ENCODE results near the gene PTN. TPM values are rescaled to one million over a fixed set of nuclear protein-coding genes. Genes with fewer than 3 reads are reported as not detected.

The PTN gene
- total and polyA plus RNA-seq, 2 experiments from 2014 or later, result 8.3 to 8.5 TPM

DNA sequence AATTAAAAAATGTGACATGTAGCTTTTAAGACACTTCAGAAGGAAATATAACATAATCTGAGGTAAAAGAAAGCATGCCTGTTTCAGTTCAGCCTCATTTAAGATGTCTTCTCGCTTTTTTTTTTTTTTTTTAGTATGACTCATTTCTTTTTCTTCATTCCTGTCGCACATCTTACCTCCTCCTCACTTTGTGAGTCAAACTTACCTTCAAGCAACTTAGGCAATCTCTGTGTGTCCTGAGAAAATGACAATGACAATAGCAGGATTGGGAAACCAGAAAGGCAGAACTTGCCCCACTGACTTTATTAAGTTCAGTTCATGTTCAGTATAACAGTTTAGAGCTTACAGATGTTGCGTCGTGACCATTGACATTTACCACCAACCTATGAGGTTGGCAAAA, 7.7 kb downstream of the PTN start:
- WGBS, 2 experiments (ENCODE audit: low coverage in 1 of 2, low lambda C conversion rate in 2 of 2, missing lambda C conversion rate in 2 of 2), result 72 to 79% methylated on average over 4 of the region's 4 CpGs
- no peaks in the 10 kb centered on the region for H3K27me3 ChIP-seq (replicated peaks; ENCODE audit: insufficient read depth)

DNA sequence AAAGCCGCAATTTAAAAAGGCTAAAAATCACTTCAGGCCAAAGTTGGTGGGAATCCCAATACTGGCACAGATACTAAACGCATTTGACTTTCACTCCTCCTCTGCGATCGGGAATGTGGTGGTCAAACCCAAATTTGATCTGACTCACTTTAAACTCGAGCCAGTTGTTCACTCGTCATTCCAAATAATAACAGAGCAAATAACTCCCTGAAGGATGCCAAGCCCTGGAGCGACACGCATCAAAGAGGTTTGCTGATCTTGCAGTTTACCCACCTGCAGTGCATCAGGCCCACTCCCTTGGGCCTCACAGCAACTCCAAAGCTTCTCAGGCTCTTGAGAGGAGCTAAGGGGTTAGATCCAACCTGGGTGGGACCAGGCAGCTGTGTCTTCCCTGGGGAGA, 12.2 kb downstream of the PTN start:
- H4K20me1 ChIP-seq (ENCODE audit: insufficient read depth), result no peaks in the 10 kb centered on the region
- TF ChIP-seq EZH2 (IDR thresholded peaks at IDR 0.05; ENCODE audit: insufficient read depth, poor library complexity, severe bottlenecking) (no peak), EZH2phosphoT487 (IDR thresholded peaks at IDR 0.05; ENCODE audit: insufficient read depth, low read depth) (no peak)
- H3K36me3 ChIP-seq (ENCODE audit: low read depth), result no peaks in the 10 kb centered on the region
- H3K27ac ChIP-seq, result no peak overlapping the region
- H3F3A ChIP-seq (ENCODE audit: insufficient read depth), result no peaks in the 10 kb centered on the region
- no peaks in the 10 kb centered on the region for H3K27me3 ChIP-seq (replicated peaks; ENCODE audit: insufficient read depth)
- 47 to 56% methylated on average over 7 to 8 of the region's 8 CpGs for WGBS, 2 experiments (ENCODE audit: low coverage in 1 of 2, low lambda C conversion rate in 2 of 2, missing lambda C conversion rate in 2 of 2)
- H2AFZ ChIP-seq, result no peak overlapping the region
- H3K9me2 ChIP-seq (ENCODE audit: insufficient read depth), result no peaks in the 10 kb centered on the region
- H3K79me2 ChIP-seq (ENCODE audit: insufficient read depth), result no peaks in the 10 kb centered on the region
- in situ Hi-C loops (cut with MboI), result no loop called here
- no peak overlapping the region for H3K4me3 ChIP-seq
- no peaks in the 10 kb centered on the region for H3K4me1 ChIP-seq (ENCODE audit: insufficient read depth)
- H3K9ac ChIP-seq, result no peak overlapping the region
- no peak overlapping the region for H3K4me2 ChIP-seq (ENCODE audit: unreplicated experiment)
- H3K9me3 ChIP-seq (ENCODE audit: low read depth), result no peaks in the 10 kb centered on the region
- DNase-seq, result peak; percentile 23

More for the DNA sequence above, 7.7 kb downstream of the PTN start:
- no peak overlapping the region for H2AFZ ChIP-seq
- H4K20me1 ChIP-seq (ENCODE audit: insufficient read depth), result no peaks in the 10 kb centered on the region
- H3K36me3 ChIP-seq (ENCODE audit: low read depth), result no peaks in the 10 kb centered on the region
- no peak overlapping the region for H3K27ac ChIP-seq
- no peaks in the 10 kb centered on the region for H3K4me1 ChIP-seq (ENCODE audit: insufficient read depth)
- DNase-seq, result peak; percentile 11
- in situ Hi-C loops (cut with MboI), result no loop called here
- no peaks in the 10 kb centered on the region for H3K79me2 ChIP-seq (ENCODE audit: insufficient read depth)
- no peak overlapping the region for H3K9ac ChIP-seq
- no peak overlapping the region for H3K4me3 ChIP-seq
- H3K9me3 ChIP-seq (ENCODE audit: low read depth), result no peaks in the 10 kb centered on the region
- no peak for TF ChIP-seq EZH2 (IDR thresholded peaks at IDR 0.05; ENCODE audit: insufficient read depth, poor library complexity, severe bottlenecking)
- TF ChIP-seq EZH2phosphoT487 (IDR thresholded peaks at IDR 0.05; ENCODE audit: insufficient read depth, low read depth), result no peak
- H3F3A ChIP-seq (ENCODE audit: insufficient read depth), result no peaks in the 10 kb centered on the region
- no peaks in the 10 kb centered on the region for H3K9me2 ChIP-seq (ENCODE audit: insufficient read depth)
- no peak overlapping the region for H3K4me2 ChIP-seq (ENCODE audit: unreplicated experiment)

DNA sequence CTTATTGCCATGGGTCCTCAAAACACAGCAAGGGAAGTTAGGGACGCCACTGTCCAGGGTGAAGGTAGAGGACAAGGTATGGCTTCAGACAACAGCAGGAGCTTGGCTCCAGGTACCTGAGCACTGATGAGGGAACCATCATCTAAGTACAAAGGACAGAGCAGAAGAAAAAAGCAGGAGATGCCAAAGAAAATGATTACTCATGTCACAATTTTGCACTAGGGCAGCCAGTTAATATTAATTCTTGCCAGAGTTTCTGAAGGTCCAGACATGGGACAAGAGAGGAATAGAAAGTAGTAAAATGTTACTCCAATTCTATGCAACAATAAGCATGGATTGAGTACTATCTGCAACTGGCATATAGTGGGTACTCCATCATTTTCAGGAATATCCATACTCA, 14.1 kb downstream of the PTN start:
- no peak overlapping the region for H2AFZ ChIP-seq
- no peaks in the 10 kb centered on the region for H3K9me3 ChIP-seq (ENCODE audit: low read depth)
- 62 to 67% methylated on average over 1 of the region's 1 CpG for WGBS, 2 experiments (ENCODE audit: low coverage in 1 of 2, low lambda C conversion rate in 2 of 2, missing lambda C conversion rate in 2 of 2)
- no peaks in the 10 kb centered on the region for H3K9me2 ChIP-seq (ENCODE audit: insufficient read depth)
- H3F3A ChIP-seq (ENCODE audit: insufficient read depth), result no peaks in the 10 kb centered on the region
- no peaks in the 10 kb centered on the region for H3K27me3 ChIP-seq (replicated peaks; ENCODE audit: insufficient read depth)
- no peak for TF ChIP-seq EZH2phosphoT487 (IDR thresholded peaks at IDR 0.05; ENCODE audit: insufficient read depth, low read depth)
- H3K9ac ChIP-seq, result no peak overlapping the region
- H3K79me2 ChIP-seq (ENCODE audit: insufficient read depth), result no peaks in the 10 kb centered on the region
- no peaks in the 10 kb centered on the region for H4K20me1 ChIP-seq (ENCODE audit: insufficient read depth)
- no peak overlapping the region for H3K27ac ChIP-seq
- peak; percentile 8 for DNase-seq
- in situ Hi-C loops (cut with MboI), result no loop called here
- H3K36me3 ChIP-seq (ENCODE audit: low read depth), result no peaks in the 10 kb centered on the region
- no peaks in the 10 kb centered on the region for H3K4me1 ChIP-seq (ENCODE audit: insufficient read depth)
- H3K4me3 ChIP-seq, result no peak overlapping the region
- H3K4me2 ChIP-seq (ENCODE audit: unreplicated experiment), result no peak overlapping the region

DNA sequence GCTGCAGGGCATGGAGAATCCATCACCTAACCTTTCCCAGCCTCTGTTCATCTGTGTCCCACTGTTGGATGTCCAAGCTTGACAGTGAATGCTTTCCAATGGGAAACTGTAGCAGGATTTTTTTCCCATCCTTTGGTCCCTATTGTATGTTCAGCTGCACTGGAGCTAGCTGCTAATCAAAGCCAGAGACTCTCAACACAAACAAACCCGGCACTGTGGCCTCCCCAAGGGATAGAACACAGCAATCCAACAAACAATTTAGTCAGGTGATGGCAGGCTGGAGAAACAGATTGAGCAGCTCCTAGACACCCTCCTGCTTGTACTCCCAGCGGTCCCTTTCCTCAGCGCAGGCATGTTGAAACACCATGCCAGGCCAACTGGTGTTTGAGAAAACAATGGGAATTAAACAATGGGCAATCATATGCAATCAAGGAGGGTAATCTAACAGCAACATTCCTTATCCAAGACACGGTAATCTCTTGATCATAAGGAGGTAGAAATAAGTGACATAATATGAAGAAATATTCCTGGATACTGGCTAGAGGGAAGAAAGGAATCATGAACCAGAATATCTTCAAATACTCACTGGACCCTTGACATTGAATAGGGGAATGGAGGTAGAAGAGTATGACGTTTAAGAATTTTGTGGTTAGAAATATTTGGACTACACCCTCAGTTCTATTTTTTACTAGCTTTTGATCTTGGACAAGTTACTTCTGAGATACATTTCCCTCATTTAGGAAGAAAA, 15.0 kb downstream of the PTN start:
- 32 to 40% methylated on average over 5 of the region's 5 CpGs for WGBS, 2 experiments (ENCODE audit: low coverage in 1 of 2, low lambda C conversion rate in 2 of 2, missing lambda C conversion rate in 2 of 2)
- in situ Hi-C loops (cut with MboI), result no loop called here
- Histone ChIP-seq H3K4me3 (no peak overlapping the region), H3K36me3 (ENCODE audit: low read depth) (no peaks in the 10 kb centered on the region), H3K79me2 (ENCODE audit: insufficient read depth) (no peaks in the 10 kb centered on the region), H3F3A (ENCODE audit: insufficient read depth) (no peaks in the 10 kb centered on the region), H3K9me3 (ENCODE audit: low read depth) (no peaks in the 10 kb centered on the region), H4K20me1 (ENCODE audit: insufficient read depth) (no peaks in the 10 kb centered on the region), H3K4me1 (ENCODE audit: insufficient read depth) (no peaks in the 10 kb centered on the region), H3K9me2 (ENCODE audit: insufficient read depth) (no peaks in the 10 kb centered on the region), H3K4me2 (ENCODE audit: unreplicated experiment) (no peak overlapping the region), H3K27ac (no peak overlapping the region), H3K27me3 (replicated peaks; ENCODE audit: insufficient read depth) (no peaks in the 10 kb centered on the region), H2AFZ (no peak overlapping the region), H3K9ac (no peak overlapping the region)
- TF ChIP-seq EZH2 (IDR thresholded peaks at IDR 0.05; ENCODE audit: insufficient read depth, poor library complexity, severe bottlenecking) (no peak), EZH2phosphoT487 (IDR thresholded peaks at IDR 0.05; ENCODE audit: insufficient read depth, low read depth) (no peak)
- no peak for DNase-seq
